Endothelial cell of umbilical vein (primary cell): ENCODE results near the gene TOM1L2. TPM values are rescaled to one million over a fixed set of nuclear protein-coding genes. Genes with fewer than 3 reads are reported as not detected.

Experiments
- BruUV-seq: library from RNA; stranded (reverse); fragments of 400-500 nt; replicated peaks from 2 replicates; lab custom pipeline; 2021; lab: Mats Ljungman, UMichigan
- CTCF ChIA-PET: fragments of 300-600, 350-600 bp; sonication (Branson Sonifier 250); formaldehyde crosslinking; loops from one replicate; lab custom pipeline; 2021; ENCODE audit warnings: antibody characterized with exemption, inconsistent platforms; lab: Charles Lee
- POLR2A ChIA-PET: fragments of 300-600, 350-600 bp; sonication (Branson Sonifier 250); formaldehyde crosslinking; loops from one replicate; lab custom pipeline; 2021; ENCODE audit warnings: antibody characterized with exemption, inconsistent platforms; lab: Charles Lee
- DNase-seq: peaks from one replicate; pipeline ENCODE4 v3.0.0-alpha.2; 2011; ENCODE audit warnings: low read depth, low spot score
- FAIRE-seq: peaks from 2 replicates; lab custom pipeline; 2011; peaks lifted over from hg19 to GRCh38; lab: Jason Lieb, UNC
- H2AFZ ChIP-seq: 2 replicates; pipeline ENCODE4 v1.6.0; 2012; ENCODE audit warnings: low read depth, low read length, control low read depth, inconsistent platforms
- H3K27ac ChIP-seq: 2 replicates; pipeline ENCODE4 v1.5.1; 2011; ENCODE audit warnings: low read depth, mild to moderate bottlenecking, control low read depth, low read length, moderate library complexity; ENCODE audit not compliant: insufficient read depth
- H3K27me3 ChIP-seq, 2 experiments: 2 replicates each; pipeline versions ENCODE4 v1.6.0 to v1.6.1; 2011; ENCODE audit warnings: low read length in 2 of 2, mixed read lengths in 1 of 2; ENCODE audit not compliant: control insufficient read depth in 2 of 2, insufficient read depth in 2 of 2
- H3K36me3 ChIP-seq, 2 experiments: 2 replicates in 1 of 2; 3 replicates in 1 of 2; pipeline ENCODE4 v1.5.1; 2011; ENCODE audit warnings: low read length in 2 of 2, mild to moderate bottlenecking in 1 of 2, moderate library complexity in 1 of 2; ENCODE audit not compliant: control insufficient read depth in 2 of 2, insufficient read depth in 2 of 2; ENCODE audit errors: extremely low read depth in 1 of 2
- H3K4me1 ChIP-seq: 3 replicates; pipeline ENCODE4 v1.5.1; 2011; ENCODE audit warnings: mild to moderate bottlenecking, low read length; ENCODE audit not compliant: control insufficient read depth, insufficient read depth; ENCODE audit errors: extremely low read depth
- H3K4me2 ChIP-seq: 2 replicates; pipeline ENCODE4 v1.6.1; 2011; ENCODE audit warnings: low read length, control low read depth, mixed read lengths; ENCODE audit not compliant: insufficient read depth
- H3K4me3 ChIP-seq, 3 experiments: fragments of 200-600 bp in 1 of 3; sonication (generic), shearing (Covaris generic) in 1 of 3; replicated peaks in 1 of 3; 2 replicates each; pipeline ENCODE4 v1.5.1; 2011 to 2016; ENCODE audit warnings: control low read depth in 3 of 3, low read length in 3 of 3, mild to moderate bottlenecking in 2 of 3, inconsistent platforms in 1 of 3, low read depth in 1 of 3, moderate library complexity in 1 of 3; ENCODE audit not compliant: insufficient read depth in 1 of 3
- H3K79me2 ChIP-seq: 2 replicates; pipeline ENCODE4 v1.6.0; 2012; ENCODE audit warnings: low read length, inconsistent platforms; ENCODE audit not compliant: control insufficient read depth, insufficient read depth
- H3K9ac ChIP-seq: replicated peaks from 2 replicates; pipeline ENCODE3; 2011; ENCODE audit warnings: low read length, control low read depth; ENCODE audit not compliant: insufficient read depth; ENCODE audit errors: extremely low read depth
- H3K9me1 ChIP-seq: replicated peaks from 3 replicates; pipeline ENCODE4 v1.6.0; 2011; ENCODE audit warnings: mild to moderate bottlenecking, low read length; ENCODE audit not compliant: control insufficient read depth, insufficient read depth; ENCODE audit errors: extremely low read depth
- H3K9me3 ChIP-seq: replicated peaks from 2 replicates; pipeline ENCODE4 v1.5.1; 2012; ENCODE audit warnings: low read length, inconsistent platforms; ENCODE audit not compliant: control insufficient read depth, insufficient read depth
- H4K20me1 ChIP-seq: replicated peaks from 2 replicates; pipeline ENCODE3; 2011; ENCODE audit warnings: mild to moderate bottlenecking, low read length; ENCODE audit not compliant: control insufficient read depth, insufficient read depth; ENCODE audit errors: extremely low read depth
- CTCF ChIP-seq, 2 donors: IDR thresholded peaks; 1 replicate in 1 of 2; 2 replicates in 1 of 2; pipeline ENCODE4 v1.5.1; 2011; ENCODE audit warnings: low read length in 2 of 2, mild to moderate bottlenecking in 2 of 2, moderate library complexity in 2 of 2, control low read depth in 1 of 2, inconsistent platforms in 1 of 2, low read depth in 1 of 2; ENCODE audit not compliant: insufficient read depth in 1 of 2; ENCODE audit errors: extremely low read depth in 1 of 2
- EZH2 ChIP-seq: IDR thresholded peaks from 2 replicates; pipeline ENCODE4 v1.6.1; 2012; ENCODE audit warnings: borderline replicate concordance, low read depth, mild to moderate bottlenecking, moderate library complexity, low read length, inconsistent platforms; ENCODE audit not compliant: severe bottlenecking
- FOS ChIP-seq: IDR thresholded peaks from 2 replicates; pipeline ENCODE4 v1.6.1; 2011; ENCODE audit warnings: mild to moderate bottlenecking, low read length, moderate library complexity, borderline replicate concordance; ENCODE audit not compliant: insufficient read depth
- GATA2 ChIP-seq: IDR thresholded peaks from 2 replicates; pipeline ENCODE4 v1.7.0; 2011; ENCODE audit warnings: low read depth, mild to moderate bottlenecking, moderate library complexity, mixed read lengths, low read length; ENCODE audit not compliant: insufficient read length, insufficient read depth
- JUN ChIP-seq: IDR thresholded peaks from 2 replicates; pipeline ENCODE4 v1.6.1; 2011; ENCODE audit warnings: borderline replicate concordance, low read depth; ENCODE audit not compliant: insufficient read length, insufficient read depth
- MYC ChIP-seq: IDR thresholded peaks from one replicate; pipeline ENCODE4 v1.6.1; 2011; ENCODE audit warnings: mild to moderate bottlenecking, low read depth, low read length
- POLR2A ChIP-seq: IDR thresholded peaks from 2 replicates; pipeline ENCODE4 v1.6.1; 2012; ENCODE audit warnings: low read depth, mild to moderate bottlenecking, control low read depth, low read length
- POLR2AphosphoS5 ChIP-seq: IDR thresholded peaks from 2 replicates; pipeline ENCODE4 v1.6.1; 2012; ENCODE audit warnings: low read depth, mild to moderate bottlenecking, control low read depth, low read length, moderate library complexity; ENCODE audit not compliant: insufficient read depth
- dilution Hi-C: fragments of 300-500 bp; cut with MboI; formaldehyde crosslinking; loops from one replicate; pipeline ENCODE4 v1.15.0; 2019; ENCODE audit warnings: low sequenced_read_pairs; ENCODE audit not compliant: extremely low pct_ligation_motif_present
- intact Hi-C: fragments of 100-400 bp; cut with micrococcal nuclease; formaldehyde crosslinking; loops from one replicate; pipeline ENCODE4 v1.10.0; 2022
- polyA plus RNA-seq, 4 experiments: library from polyadenylated mRNA; depleted of rRNA in 3 of 4; stranded (reverse) in 3 of 4; unstranded in 1 of 4; fragments of >200 nt; gene quantifications; 2 replicates each; pipeline versions ENCODE4 v1.2.1 to v1.2.3, GENCODE V29; 2011 to 2012; ENCODE audit warnings: missing spikeins in 1 of 4
- total RNA-seq: library from RNA; stranded (reverse); gene quantifications from 2 replicates; pipeline ENCODE4 v1.2.3, GENCODE V29; 2021

The TOM1L2 gene
- total and polyA plus RNA-seq, 2 donors (not counting 3 experiments of a cell fraction or from before 2014, with no cell fraction given): 31.7 to 37.6 TPM

- Histone ChIP-seq H3K27me3 (no peaks in the 10 kb centered on the region), H3K9me3 (no peaks in the 10 kb centered on the region), H3K9me1 (no peaks in the 10 kb centered on the region), H3K79me2 (no peaks in the 10 kb centered on the region), H3K9ac (no peak overlapping the region), H3K27ac (no peak overlapping the region), H4K20me1 (no peaks in the 10 kb centered on the region), H3K4me2 (no peak overlapping the region), H3K36me3 (no peaks in the 10 kb centered on the region), H2AFZ (no peak overlapping the region), H3K4me3 (no peak overlapping the region), H3K4me1 (peaks cover 21% of the 10 kb centered on the region)
- POLR2A ChIA-PET: no interaction called here
- BruUV-seq: no TSS peak
- intact Hi-C loops: no loop called here
- no peak for FAIRE-seq
- dilution Hi-C loops: no loop called here
- TF ChIP-seq FOS: no peak
- CTCF ChIA-PET: no interaction called here
- DNase-seq: no peak
These were observed 63.1 kb downstream of the TOM1L2 start for GRCh38 chr17:17909078-17909477.

GRCh38 chr17:17907469-17907868, 64.7 kb downstream of the TOM1L2 start:
- Histone ChIP-seq H3K9me3 (no peaks in the 10 kb centered on the region), H3K4me1 (peaks cover 14% of the 10 kb centered on the region), H3K4me3 (no peak overlapping the region), H3K9me1 (no peaks in the 10 kb centered on the region), H3K79me2 (no peaks in the 10 kb centered on the region), H3K27ac (no peak overlapping the region), H3K36me3 (no peaks in the 10 kb centered on the region), H2AFZ (no peak overlapping the region), H3K4me2 (no peak overlapping the region), H4K20me1 (no peaks in the 10 kb centered on the region), H3K9ac (no peak overlapping the region), H3K27me3 (no peaks in the 10 kb centered on the region)
- dilution Hi-C loops: no loop called here
- BruUV-seq: no TSS peak
- no peak for TF ChIP-seq JUN
- TF ChIP-seq MYC: no peak
- no peak for TF ChIP-seq CTCF (IDR thresholded peaks at IDR 0.05; ENCODE audit: extremely low read depth in 1 of 2, insufficient read depth in 1 of 2, low read depth in 1 of 2, low read length in 2 of 2)
- TF ChIP-seq POLR2A: no peak
- TF ChIP-seq POLR2AphosphoS5: no peak
- TF ChIP-seq EZH2: no peak
- TF ChIP-seq GATA2: no peak
- FAIRE-seq (no peak), DNase-seq (no peak)
- POLR2A ChIA-PET: no interaction called here
- CTCF ChIA-PET: interaction anchor here (1.4 to 2.5 kb wide), 4 partner anchors 12 to 47 kb away, joined by 4 to 12 read pairs (median 6); no protein-coding TSS in a partner anchor
- intact Hi-C loops: no loop called here
